Measurements from ENCODE around the gene TIGD1. TPM values are rescaled to one million over a fixed set of nuclear protein-coding genes. Genes with fewer than 3 reads are reported as not detected.
A peak's percentile ranks its signal among the peaks of the same experiment; 100 is the strongest.
"Not testable (repeated sequence)": the region's sequence is repeated elsewhere in the genome, so short reads cannot be mapped to it uniquely, and the experiment has no call there.

Gene TIGD1
- total and polyA plus RNA-seq, 9 donors = 4.3 to 9.7 (median 7.4) TPM

GRCh38 chr2:232535761-232536530 lies 14.4 kb downstream of the TIGD1 start:
- H3K9me3 ChIP-seq = peaks cover 0 to 3% of the 10 kb centered on the region in 2 donors
- TF ChIP-seq CTCF (IDR thresholded peaks at IDR 0.05) (no peak), POLR2A (IDR thresholded peaks at IDR 0.05) (no peak), EP300 (IDR thresholded peaks at IDR 0.05) (no peak)
- H3K27me3 ChIP-seq = no peaks in the 10 kb centered on the region
- no peak overlapping the region for H3K4me3 ChIP-seq
- no peaks in the 10 kb centered on the region for H3K36me3 ChIP-seq
- no peaks in the 10 kb centered on the region for H3K4me1 ChIP-seq (ENCODE audit: insufficient read depth)
- DNase-seq = peak in 1 of 5 donors; percentile 1
- WGBS, 3 donors = 87 to 91% (median 89%) methylated on average over 5 of the region's 5 CpGs
- H3K27ac ChIP-seq = no peak overlapping the region
- intact Hi-C loops (cut with DNase I) = no loop called here

- intact Hi-C loops (cut with DNase I) = no loop called here
- peak in 3 of 5 donors; percentile 10 to 19 (median 12) for DNase-seq
- WGBS, 3 donors = 71 to 77% (median 76%) methylated on average over 14 of the region's 14 CpGs
- Histone ChIP-seq H3K9me3 (peaks cover 0 to 3% of the 10 kb centered on the region in 2 donors), H3K4me1 (ENCODE audit: insufficient read depth) (no peaks in the 10 kb centered on the region), H3K27ac (no peak overlapping the region), H3K27me3 (no peaks in the 10 kb centered on the region), H3K4me3 (no peak overlapping the region), H3K36me3 (no peaks in the 10 kb centered on the region)
- no peak for TF ChIP-seq EP300 (IDR thresholded peaks at IDR 0.05)
- no peak for TF ChIP-seq CTCF (IDR thresholded peaks at IDR 0.05)
- TF ChIP-seq POLR2A (IDR thresholded peaks at IDR 0.05) = no peak
Measured at GRCh38 chr2:232534940-232535651, 15.3 kb downstream of the TIGD1 start.

GRCh38 chr2:232533944-232534710 lies 16.2 kb downstream of the TIGD1 start:
- Histone ChIP-seq H3K4me1 (ENCODE audit: insufficient read depth) (no peaks in the 10 kb centered on the region), H3K4me3 (no peak overlapping the region), H3K27ac (no peak overlapping the region), H3K36me3 (no peaks in the 10 kb centered on the region), H3K27me3 (no peaks in the 10 kb centered on the region), H3K9me3 (peaks cover 0 to 3% of the 10 kb centered on the region in 2 donors)
- 20 to 23% (median 23%) methylated on average over 13 of the region's 13 CpGs for WGBS, 3 donors
- TF ChIP-seq EP300 (IDR thresholded peaks at IDR 0.05) (no peak), CTCF (IDR thresholded peaks at IDR 0.05) (no peak), POLR2A (IDR thresholded peaks at IDR 0.05) (no peak)
- DNase-seq = peak in 2 of 5 donors; percentile 12 to 37
- intact Hi-C loops (cut with DNase I) = no loop called here

GRCh38 chr2:232532821-232533220 lies 17.5 kb downstream of the TIGD1 start:
- H3K27ac ChIP-seq; H3K4me3 ChIP-seq; H3K4me1 ChIP-seq (ENCODE audit: insufficient read depth); H3K36me3 ChIP-seq; intact Hi-C loops (cut with DNase I); H3K27me3 ChIP-seq; H3K9me3 ChIP-seq: not testable (repeated sequence)
- DNase-seq = peak in 2 of 5 donors; percentile 1 to 5
- WGBS, 3 donors = 86 to 89% (median 86%) methylated on average over 7 of the region's 7 CpGs

Data from ovary (tissue), 9 donors.